ENCODE results near the gene TMC1.
A peak's percentile ranks its signal among the peaks of the same experiment; 100 is the strongest.

TMC1 gene

DNA sequence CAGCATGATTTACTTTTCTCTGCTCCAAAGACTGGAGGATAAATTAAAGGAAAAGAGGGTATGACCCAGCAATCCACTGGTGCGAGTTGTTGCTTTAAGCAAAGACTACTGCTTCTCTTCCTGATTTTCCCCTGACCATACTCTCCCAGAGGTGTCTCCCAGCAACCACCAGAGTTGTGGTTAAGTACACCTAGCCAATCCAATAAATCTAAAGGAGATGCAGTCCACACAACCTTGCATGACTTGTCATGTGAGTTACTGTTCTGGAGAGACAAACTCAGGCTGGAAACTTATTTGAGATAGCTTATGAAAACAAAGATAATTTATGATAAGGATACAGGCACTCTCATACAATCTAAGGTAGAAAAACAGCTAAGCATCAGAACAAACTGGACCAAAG, 11.9 kb downstream of the TMC1 start:
- H3K4me3 ChIP-seq (ENCODE audit: severe bottlenecking), result no peak overlapping the region
- H3K27ac ChIP-seq (ENCODE audit: poor library complexity, severe bottlenecking), result no peak overlapping the region
- TF ChIP-seq, protein P1, sequence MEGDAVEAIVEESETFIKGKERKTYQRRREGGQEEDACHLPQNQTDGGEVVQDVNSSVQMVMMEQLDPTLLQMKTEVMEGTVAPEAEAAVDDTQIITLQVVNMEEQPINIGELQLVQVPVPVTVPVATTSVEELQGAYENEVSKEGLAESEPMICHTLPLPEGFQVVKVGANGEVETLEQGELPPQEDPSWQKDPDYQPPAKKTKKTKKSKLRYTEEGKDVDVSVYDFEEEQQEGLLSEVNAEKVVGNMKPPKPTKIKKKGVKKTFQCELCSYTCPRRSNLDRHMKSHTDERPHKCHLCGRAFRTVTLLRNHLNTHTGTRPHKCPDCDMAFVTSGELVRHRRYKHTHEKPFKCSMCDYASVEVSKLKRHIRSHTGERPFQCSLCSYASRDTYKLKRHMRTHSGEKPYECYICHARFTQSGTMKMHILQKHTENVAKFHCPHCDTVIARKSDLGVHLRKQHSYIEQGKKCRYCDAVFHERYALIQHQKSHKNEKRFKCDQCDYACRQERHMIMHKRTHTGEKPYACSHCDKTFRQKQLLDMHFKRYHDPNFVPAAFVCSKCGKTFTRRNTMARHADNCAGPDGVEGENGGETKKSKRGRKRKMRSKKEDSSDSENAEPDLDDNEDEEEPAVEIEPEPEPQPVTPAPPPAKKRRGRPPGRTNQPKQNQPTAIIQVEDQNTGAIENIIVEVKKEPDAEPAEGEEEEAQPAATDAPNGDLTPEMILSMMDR (IDR thresholded peaks at IDR 0.05; ENCODE audit: poor library complexity, severe bottlenecking), result no peak
- no peaks in the 10 kb centered on the region for H3K9me3 ChIP-seq (ENCODE audit: severe bottlenecking)
- H3K4me1 ChIP-seq (ENCODE audit: insufficient read depth, poor library complexity, severe bottlenecking), result no peaks in the 10 kb centered on the region
- no peaks in the 10 kb centered on the region for H3K27me3 ChIP-seq (ENCODE audit: insufficient read depth, poor library complexity, severe bottlenecking)
- no peak for DNase-seq (ENCODE audit: low spot score)
- ATAC-seq (ENCODE audit: low read depth), result no peak
- no peaks in the 10 kb centered on the region for H3K36me3 ChIP-seq (ENCODE audit: low read depth)

DNA sequence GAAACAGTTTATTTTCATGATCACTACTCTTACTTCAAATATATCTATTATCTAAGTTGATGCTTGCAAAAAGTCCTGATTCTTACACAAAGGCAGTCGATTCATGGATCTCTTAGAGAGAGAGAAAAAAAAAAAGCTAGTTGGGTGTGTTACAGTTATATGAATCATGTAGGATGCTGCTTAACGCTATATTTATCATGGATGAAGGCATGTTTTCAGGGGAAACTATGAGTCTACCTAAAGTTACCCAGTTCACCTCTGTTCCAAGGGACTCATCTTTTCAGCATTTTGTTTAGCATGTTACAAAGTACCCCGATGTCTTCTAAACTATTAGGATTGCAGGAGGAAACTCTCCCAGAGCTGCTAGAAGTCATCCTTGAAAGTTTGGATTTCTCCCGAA, 13.5 kb downstream of the TMC1 start:
- TF ChIP-seq, protein P1 (IDR thresholded peaks at IDR 0.05; ENCODE audit: poor library complexity, severe bottlenecking), result no peak
- H3K36me3 ChIP-seq (ENCODE audit: low read depth), result no peaks in the 10 kb centered on the region
- peaks cover 5% of the 10 kb centered on the region for H3K4me1 ChIP-seq (ENCODE audit: insufficient read depth, poor library complexity, severe bottlenecking)
- no peak overlapping the region for H3K27ac ChIP-seq (ENCODE audit: poor library complexity, severe bottlenecking)
- H3K27me3 ChIP-seq (ENCODE audit: insufficient read depth, poor library complexity, severe bottlenecking), result no peaks in the 10 kb centered on the region
- no peaks in the 10 kb centered on the region for H3K9me3 ChIP-seq (ENCODE audit: severe bottlenecking)
- no peak for ATAC-seq (ENCODE audit: low read depth)
- no peak overlapping the region for H3K4me3 ChIP-seq (ENCODE audit: severe bottlenecking)
- DNase-seq (ENCODE audit: low spot score), result no peak

DNA sequence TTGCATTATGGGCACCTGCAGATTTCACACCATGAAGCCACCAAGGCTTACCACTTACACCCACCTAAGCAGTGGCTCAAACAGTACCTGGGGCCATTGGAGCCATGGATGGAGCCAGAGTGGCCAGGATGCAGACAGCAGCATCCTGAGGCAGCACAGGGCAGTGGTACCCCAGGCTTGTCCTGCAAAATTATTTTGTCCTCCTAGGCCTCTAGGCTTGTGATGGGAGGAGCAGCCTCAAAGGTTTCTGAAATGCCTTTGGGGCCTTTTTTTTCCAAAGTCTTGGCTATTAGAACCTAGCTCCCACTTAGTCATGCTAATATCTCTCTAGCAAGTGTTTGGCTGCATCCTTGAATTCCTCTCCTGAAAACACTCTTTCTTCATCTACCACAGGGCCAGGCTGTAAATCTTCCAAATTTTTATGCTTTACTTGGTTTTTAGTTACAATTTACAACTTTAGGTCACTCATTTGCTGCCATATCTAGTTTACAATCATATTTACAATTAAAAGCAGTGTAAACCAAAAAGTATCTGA, 15.7 kb downstream of the TMC1 start:
- Histone ChIP-seq H3K9me3 (ENCODE audit: severe bottlenecking) (no peaks in the 10 kb centered on the region), H3K4me1 (ENCODE audit: insufficient read depth, poor library complexity, severe bottlenecking) (peaks cover 20% of the 10 kb centered on the region), H3K4me3 (ENCODE audit: severe bottlenecking) (no peak overlapping the region), H3K27me3 (ENCODE audit: insufficient read depth, poor library complexity, severe bottlenecking) (no peaks in the 10 kb centered on the region), H3K27ac (ENCODE audit: poor library complexity, severe bottlenecking) (no peak overlapping the region), H3K36me3 (ENCODE audit: low read depth) (no peaks in the 10 kb centered on the region)
- TF ChIP-seq, protein P1 (IDR thresholded peaks at IDR 0.05; ENCODE audit: poor library complexity, severe bottlenecking), result no peak
- DNase-seq (ENCODE audit: low spot score) (no peak), ATAC-seq (ENCODE audit: low read depth) (no peak)

DNA sequence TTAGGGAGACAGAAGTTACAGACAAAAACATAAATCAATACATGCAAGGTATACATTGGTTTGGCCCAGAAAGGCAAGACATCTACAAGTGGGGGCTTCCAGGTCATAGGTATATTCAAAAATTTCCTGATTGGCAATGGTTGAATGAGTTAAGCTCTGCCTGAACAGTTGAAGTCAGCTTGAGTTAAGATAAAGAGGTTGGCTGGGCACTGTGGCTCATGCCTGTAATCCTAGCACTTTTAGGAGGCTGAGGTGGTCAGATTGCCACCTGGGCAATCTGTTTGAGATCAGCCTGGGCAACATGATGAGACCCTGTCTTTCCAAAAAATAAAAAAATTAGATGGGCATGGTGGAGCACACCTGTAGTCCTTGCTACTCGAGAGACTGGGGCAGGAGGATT, 16.3 kb downstream of the TMC1 start:
- Histone ChIP-seq H3K4me3 (ENCODE audit: severe bottlenecking) (no peak overlapping the region), H3K9me3 (ENCODE audit: severe bottlenecking) (no peaks in the 10 kb centered on the region), H3K4me1 (ENCODE audit: insufficient read depth, poor library complexity, severe bottlenecking) (peaks cover 26% of the 10 kb centered on the region), H3K27ac (ENCODE audit: poor library complexity, severe bottlenecking) (no peak overlapping the region), H3K27me3 (ENCODE audit: insufficient read depth, poor library complexity, severe bottlenecking) (no peaks in the 10 kb centered on the region), H3K36me3 (ENCODE audit: low read depth) (no peaks in the 10 kb centered on the region)
- no peak for DNase-seq (ENCODE audit: low spot score)
- TF ChIP-seq, protein P1 (IDR thresholded peaks at IDR 0.05; ENCODE audit: poor library complexity, severe bottlenecking), result no peak
- no peak for ATAC-seq (ENCODE audit: low read depth)

DNA sequence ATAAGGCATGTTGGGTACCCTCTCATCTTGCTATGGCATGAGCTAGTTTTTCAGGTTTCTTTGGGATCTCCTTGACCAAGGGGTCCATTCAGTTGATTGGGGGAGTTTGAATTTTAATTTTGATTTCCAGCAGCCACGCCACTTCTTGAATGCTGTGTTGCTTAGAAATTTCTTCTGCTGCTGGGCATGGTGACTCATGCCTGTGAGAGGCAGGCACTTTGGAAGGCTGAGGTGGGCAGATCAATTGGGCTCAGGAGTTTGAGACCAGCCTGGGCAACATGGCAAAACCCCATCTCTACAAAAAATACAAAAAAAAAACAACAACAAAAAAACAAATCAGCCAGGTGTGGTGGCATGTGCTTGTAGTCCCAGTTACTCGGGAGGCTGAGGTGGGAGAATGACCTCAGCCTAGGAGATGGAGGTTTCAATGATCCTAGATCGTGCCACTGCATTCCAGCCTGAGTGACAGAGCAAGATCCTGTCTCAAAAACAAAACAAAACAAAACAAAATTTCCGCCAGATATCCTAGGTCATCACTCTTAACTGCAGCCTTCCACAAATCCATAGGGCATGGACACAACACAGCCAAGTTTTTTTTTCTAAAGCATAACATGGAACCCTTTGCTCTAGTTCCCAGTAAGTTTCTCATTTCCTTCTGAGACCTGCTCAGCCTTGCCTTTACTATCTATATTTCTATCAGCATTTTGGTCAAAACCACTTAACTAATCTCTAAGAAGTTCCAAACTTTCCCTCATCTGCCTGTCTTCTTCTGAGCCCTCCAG, 17.7 kb downstream of the TMC1 start:
- H3K9me3 ChIP-seq (ENCODE audit: severe bottlenecking), result no peaks in the 10 kb centered on the region
- peak overlapping the region; percentile 79 for H3K27ac ChIP-seq (ENCODE audit: poor library complexity, severe bottlenecking)
- no peak for DNase-seq (ENCODE audit: low spot score)
- H3K4me1 ChIP-seq (ENCODE audit: insufficient read depth, poor library complexity, severe bottlenecking), result peaks cover 31% of the 10 kb centered on the region
- H3K27me3 ChIP-seq (ENCODE audit: insufficient read depth, poor library complexity, severe bottlenecking), result no peaks in the 10 kb centered on the region
- TF ChIP-seq, protein P1 (IDR thresholded peaks at IDR 0.05; ENCODE audit: poor library complexity, severe bottlenecking), result no peak
- no peak overlapping the region for H3K4me3 ChIP-seq (ENCODE audit: severe bottlenecking)
- ATAC-seq (ENCODE audit: low read depth), result no peak
- H3K36me3 ChIP-seq (ENCODE audit: low read depth), result no peaks in the 10 kb centered on the region
